Measurements from ENCODE around the gene FAM107B.

DNA sequence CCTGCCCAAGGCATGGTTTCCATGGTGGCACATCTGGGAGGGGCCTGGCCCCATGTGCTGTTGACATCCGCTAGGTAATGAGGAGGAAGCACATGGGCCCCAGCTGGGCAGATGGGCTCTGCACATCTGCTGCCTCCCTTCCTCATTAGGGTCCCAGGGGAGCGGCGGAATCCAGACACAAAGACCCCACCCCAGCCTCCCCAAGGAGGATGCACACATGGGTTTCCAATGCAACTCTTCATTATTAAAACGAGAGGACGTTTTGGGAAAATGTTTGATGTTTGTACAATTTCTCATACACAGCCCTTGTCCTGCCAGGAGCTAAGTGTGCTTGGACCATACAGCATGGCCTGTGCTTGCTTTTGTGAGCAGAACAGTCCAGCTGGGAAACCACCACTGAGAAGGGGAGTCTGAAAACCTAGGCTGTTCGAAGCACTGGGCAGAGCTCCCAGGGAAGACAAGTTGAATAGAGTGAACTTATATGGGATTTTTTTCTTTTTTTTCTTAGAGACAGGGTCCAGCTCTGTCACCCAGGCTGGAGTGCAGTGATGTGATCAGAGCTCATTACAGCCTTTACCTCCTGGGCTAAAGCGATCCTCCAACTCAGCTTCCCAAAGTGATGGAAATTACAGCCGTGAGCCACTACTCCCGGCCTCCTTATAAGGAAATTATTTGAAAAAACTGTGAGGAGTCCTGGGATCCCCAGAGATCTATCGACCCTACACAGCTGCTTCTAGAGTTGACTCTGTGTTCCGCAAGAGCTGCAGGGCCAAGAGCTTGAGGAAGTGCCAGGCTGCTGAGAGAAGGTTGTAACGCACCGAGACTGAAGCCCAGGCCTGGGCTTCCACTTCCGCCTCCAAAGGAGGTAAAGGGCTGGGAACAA, 23.4 kb downstream of the FAM107B start:
- TF ChIP-seq SIN3A (IDR thresholded peaks at IDR 0.05; ENCODE audit: borderline replicate concordance, insufficient read depth, low read length) (no peak), TAF1 (IDR thresholded peaks at IDR 0.05; ENCODE audit: borderline replicate concordance, insufficient read depth, low read length) (no peak)
- TF ChIP-seq, protein P1, sequence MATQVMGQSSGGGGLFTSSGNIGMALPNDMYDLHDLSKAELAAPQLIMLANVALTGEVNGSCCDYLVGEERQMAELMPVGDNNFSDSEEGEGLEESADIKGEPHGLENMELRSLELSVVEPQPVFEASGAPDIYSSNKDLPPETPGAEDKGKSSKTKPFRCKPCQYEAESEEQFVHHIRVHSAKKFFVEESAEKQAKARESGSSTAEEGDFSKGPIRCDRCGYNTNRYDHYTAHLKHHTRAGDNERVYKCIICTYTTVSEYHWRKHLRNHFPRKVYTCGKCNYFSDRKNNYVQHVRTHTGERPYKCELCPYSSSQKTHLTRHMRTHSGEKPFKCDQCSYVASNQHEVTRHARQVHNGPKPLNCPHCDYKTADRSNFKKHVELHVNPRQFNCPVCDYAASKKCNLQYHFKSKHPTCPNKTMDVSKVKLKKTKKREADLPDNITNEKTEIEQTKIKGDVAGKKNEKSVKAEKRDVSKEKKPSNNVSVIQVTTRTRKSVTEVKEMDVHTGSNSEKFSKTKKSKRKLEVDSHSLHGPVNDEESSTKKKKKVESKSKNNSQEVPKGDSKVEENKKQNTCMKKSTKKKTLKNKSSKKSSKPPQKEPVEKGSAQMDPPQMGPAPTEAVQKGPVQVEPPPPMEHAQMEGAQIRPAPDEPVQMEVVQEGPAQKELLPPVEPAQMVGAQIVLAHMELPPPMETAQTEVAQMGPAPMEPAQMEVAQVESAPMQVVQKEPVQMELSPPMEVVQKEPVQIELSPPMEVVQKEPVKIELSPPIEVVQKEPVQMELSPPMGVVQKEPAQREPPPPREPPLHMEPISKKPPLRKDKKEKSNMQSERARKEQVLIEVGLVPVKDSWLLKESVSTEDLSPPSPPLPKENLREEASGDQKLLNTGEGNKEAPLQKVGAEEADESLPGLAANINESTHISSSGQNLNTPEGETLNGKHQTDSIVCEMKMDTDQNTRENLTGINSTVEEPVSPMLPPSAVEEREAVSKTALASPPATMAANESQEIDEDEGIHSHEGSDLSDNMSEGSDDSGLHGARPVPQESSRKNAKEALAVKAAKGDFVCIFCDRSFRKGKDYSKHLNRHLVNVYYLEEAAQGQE (IDR thresholded peaks at IDR 0.05; ENCODE audit: insufficient read depth in 1 of 2, low read depth in 2 of 2, low read length in 2 of 2): no peak

Measured in PFSK-1 (cell line).